NCI-H748 (cell line): ENCODE data around the gene POLN.

Experiments used
- DNase-seq: peaks from one replicate; lab custom pipeline; 2025; ENCODE audit not compliant: unreplicated experiment; lab: John Stamatoyannopoulos, UW

Gene POLN

DNA sequence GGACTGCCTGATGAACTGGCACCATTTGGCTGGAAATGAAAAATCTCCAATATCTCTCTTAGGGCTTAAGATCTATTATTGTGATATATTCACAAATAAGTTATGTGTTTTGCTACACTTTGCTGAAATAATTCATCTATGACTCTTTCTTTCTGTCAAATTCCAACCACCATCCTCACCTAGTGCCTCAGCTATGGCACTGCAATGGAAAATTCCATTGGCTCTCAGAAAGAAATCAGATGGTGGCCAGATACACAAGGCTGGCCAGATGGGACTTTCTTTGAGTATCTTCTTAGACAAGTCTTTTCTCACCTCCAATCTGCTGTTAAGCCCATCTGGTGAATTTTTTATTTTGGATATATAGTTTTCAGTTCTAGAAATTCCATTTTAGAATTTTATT lies 154.8 kb downstream of the POLN start:
- no peak for DNase-seq

DNA sequence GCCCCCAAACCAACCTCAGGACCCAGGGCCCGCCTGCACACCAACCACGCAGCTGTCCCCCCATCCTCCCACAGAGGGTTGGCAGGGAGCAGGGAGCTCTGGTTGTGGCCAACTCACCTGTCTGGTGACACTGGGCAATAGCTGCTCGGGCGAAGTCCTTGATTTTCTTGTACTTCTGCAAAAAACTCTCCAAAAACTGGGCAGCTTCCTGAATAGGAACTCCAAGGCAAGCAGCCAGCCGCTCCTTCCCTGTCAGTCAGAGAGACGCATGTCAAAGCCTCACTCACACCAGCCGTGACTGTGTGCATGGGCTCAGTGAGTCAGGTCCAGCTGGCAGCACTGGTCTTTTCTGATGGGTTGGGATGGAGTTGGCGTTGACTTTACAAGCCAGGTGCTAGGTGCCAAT lies 156.4 kb downstream of the POLN start:
- DNase-seq, result no peak

DNA sequence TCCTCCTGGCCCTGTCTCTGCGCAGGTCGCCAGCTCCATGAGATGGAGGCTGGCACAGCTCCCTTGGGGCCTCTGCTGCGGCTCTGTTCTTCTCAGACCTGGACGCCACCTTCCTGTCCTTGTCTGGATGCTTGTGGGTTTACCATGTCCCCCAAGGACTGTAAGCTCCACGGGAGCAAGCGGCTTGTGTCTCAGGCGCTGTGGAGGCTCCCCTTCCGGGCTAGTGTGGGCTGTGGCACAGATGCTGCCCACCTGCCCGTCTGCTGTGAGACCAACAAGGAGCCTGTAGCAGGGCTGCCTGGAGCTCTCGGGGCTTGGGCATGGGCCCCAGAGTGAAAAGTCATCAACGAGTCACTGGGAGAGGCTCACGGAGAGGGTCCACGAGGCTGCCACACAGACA lies 157.6 kb downstream of the POLN start:
- no peak for DNase-seq

DNA sequence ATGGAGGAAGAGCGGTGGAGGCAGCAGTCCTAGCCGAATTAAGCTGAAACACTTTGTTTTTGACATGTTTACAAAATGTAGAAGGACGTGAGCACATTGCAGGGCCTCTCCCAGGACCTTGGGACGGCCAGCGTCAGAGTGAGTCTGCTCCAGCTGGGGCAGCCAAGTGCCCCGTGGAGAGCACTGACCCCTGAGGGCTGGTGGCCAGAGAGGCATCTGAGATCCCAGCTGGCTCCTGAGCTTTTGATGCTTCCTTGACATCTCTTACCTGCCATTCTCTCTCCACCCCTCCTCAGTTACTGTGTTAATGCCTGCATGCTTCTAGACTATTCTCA lies 158.1 kb downstream of the POLN start:
- no peak for DNase-seq

DNA sequence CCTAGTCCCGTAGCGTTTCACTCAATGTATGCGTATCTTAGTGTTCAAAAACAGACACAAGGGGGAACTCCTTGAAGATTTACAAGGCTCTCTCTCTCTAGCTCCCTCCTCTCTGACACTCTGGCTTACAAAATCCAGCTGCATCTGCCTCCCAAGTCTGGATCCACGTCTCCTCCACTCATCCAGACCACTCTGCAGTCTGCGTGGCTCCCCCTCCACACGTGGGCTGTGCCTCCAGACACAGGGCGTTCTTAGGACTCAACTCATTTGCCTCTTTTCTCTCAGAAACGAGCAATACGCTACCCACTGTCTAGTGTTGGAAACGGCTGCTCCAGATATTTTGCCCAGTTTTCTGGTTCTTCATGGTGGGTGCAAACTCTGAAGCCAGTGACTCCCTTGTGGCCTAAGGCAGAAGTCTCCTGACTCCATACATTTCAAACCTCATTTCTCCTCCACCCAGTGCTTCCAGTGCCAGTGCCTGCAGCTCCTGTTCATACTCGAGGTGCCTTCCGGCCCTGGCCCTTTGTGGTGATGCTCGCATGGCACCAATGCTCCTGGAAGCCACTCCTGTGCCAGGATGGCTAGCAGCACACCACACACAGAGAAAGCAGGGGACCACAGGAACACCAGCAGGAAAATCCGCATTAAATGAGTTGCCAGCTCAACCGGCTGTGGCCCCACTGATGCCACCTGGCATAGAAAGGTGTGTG lies 158.7 kb downstream of the POLN start:
- DNase-seq, result no peak

DNA sequence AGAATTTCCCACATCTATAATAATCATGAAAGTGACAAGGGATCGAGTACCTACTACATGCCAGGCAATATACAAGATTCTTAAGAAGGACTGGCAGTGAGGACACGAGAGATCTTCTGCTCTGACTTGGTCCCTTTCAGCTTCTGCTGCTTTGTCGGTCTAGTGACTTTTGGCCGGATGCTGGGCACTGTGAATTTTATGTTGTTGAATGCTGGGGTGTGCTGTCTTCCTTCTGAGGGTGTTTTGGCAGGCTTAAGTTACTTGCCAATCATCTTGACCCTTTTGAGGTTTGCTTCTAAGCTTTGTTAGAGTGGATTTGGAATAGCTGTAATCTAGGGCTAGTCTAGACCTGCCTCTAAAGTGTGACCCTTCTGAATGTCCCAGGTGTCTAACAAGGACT lies 159.3 kb downstream of the POLN start:
- DNase-seq, result no peak

DNA sequence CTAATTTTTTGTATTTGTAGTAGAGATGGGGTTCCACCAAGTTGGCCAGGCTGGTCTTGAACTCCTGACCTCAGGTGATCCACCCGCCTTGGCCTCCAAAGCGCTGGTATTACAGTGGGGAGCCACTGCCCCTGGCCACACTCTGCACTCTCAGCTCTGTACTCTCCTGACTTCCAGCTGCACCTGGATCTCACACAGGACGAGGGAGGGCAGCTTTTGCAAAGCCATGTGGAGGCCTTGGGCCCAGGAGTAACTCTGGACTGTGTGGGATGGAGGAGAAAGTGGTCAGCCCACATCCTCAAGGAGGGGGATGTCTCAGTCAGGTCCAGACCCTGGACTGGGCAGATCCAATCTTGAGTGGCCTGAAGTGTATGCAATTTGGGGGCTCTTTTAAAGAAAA lies 159.8 kb downstream of the POLN start:
- DNase-seq, result no peak

DNA sequence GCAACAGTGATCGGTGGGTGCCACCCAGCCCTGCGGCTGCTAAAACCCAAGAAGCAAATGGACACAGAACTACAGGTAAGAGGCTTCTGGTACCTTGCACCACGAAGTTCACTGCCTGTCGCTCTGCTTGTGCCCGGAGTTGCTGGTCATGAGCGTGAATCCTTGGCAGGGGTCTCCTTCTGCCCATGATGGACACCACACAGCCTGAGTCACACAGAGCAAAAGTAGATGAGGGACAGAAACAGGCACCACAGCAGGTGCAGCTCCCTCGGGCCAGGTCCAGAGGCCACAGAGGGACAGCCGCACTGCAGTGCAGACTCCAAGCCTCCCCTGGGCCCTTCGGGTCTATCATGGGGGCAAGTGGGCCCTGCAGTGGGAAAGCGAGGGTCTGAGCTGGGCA lies 160.4 kb downstream of the POLN start:
- DNase-seq, result no peak

DNA sequence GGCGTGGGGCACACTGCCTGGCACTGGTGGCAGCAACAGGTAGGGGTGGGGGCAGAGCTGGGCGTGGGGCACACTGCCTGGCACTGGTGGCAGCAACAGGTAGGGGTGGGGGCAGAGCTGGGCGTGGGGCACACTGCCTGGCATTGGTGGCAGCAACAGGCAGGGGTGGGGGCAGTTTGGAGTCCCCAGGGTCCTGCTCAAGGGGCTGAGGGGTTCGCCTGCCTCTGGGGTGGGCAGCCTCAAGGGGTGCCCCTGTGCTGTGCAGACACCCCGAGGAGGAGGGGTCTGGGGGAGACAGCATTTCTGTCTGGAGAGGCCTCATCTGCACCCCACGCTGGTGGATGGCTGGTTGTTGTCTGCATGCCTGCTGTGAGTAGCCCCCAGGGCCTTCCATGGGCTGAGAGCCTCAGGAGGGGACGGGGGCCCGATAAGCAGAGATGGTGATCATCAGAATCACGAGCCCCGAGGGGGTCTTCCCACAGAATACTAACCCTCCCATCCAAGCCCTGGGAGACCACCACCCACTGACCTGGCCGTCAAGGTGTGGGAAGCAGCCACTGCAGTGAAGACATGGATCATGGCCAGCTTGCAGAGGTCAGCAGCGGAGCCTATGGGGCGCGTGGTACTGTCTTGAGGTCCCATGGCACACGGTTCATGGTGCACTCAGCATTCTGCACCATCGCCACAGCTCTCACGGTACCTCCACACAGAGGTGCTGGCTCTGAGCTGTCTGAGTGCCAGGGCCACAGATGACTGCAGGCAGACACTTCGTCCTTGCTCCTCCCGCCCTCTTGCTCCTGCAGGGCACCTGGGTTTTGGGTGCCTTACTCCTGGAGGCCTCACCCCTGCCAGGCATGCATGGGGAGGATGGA lies 161.3 kb downstream of the POLN start:
- DNase-seq, result no peak

DNA sequence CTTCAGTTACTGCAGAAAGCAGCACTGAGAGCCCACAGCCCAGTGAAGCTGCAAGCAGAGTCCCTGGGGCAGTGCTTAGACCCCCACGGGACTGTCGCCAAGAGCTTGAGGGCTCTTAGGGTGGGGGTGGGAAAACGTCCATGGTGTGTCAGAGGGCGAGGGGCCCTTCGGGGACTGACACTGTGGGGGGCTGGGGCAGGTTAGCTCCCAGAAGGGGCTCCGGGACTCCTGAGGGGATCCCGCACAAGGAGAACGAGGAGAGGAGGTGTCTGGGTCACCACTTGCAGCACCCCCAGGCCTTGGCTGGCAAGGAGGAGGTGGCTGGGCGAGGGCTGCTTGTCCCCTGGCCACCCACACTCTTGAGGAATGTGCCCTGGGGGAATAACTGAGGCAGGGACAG lies 162.0 kb downstream of the POLN start:
- DNase-seq, result no peak

DNA sequence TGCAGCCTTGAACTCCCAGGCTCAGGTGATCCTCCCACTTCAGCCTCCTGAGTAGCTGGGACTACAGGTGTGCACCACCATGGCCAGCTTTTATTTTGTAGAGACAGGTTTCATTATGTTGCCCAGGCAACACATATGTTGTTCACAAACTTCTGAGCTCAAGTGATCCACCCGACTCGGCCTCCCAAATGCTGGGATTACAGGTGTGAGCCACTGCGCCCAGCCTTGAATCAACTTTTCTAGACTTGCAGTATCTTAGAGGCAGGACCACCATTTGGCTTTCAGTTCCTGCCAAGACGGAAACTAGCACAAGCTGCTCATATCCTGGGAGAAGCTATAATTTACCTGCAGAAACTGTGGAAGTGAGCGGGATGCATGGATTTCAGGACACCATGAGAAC lies 162.9 kb downstream of the POLN start:
- no peak for DNase-seq

DNA sequence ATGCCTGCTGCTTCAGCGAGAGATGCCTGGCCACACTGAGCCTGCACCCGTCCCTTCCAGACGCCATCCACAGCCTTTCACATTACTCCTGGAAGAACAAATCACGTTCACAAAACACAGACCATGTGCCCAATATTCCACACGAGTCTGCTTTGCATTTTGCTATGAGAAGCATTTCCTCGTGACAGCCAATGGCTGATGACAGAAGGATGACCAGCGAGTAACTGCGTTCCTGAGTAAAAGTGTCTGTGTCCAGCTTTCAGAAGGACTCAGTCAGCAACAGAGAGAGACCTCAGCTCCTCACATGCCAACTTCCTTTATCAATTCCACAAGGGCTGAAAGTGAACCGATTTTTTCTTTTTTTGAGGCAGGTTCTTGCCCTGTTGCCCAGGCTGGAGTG lies 163.3 kb downstream of the POLN start:
- no peak for DNase-seq

DNA sequence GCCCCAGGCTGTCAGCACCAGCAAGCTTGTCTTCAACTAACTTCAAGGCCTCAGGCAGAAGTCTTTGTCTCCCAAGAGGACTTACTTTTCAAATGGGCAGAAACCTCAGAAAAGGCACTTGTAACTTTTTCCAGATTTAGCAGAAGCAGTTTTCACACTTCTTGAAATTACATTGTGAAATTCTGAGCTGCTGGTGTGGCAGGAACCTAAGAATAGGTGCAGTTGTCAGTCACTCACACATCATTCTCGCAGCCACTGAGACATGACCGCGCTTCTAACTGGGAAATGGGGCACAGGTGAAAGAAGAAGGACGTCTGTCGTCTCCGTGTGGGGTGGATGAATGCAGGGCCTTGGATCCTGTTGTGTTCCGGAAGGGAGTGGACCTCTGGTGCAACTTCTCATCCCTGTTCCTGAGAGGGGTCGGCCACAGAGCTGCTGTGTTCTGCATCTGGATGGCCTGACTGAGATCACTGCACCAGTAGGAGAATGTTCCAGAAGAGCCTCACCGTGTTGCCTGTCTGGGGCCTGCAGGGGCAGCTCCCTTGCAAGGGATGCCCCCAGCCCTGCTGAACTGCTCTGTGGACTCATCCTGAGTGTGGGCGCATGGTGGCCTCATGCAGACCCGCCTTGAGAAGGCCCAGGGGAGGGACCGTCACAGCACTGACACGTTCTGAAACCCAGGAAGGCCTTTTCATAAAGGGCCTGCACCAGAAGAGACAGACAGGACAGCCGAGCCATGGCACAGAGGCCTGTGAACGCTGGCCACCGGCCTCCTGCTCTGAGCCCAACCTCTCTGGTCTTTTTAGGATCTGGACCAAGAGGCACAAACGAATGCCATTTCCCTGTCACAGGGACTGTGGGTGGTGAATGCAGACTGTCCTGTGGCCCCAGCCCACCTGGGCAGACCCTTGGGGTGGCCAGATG lies 164.1 kb downstream of the POLN start:
- no peak for DNase-seq

DNA sequence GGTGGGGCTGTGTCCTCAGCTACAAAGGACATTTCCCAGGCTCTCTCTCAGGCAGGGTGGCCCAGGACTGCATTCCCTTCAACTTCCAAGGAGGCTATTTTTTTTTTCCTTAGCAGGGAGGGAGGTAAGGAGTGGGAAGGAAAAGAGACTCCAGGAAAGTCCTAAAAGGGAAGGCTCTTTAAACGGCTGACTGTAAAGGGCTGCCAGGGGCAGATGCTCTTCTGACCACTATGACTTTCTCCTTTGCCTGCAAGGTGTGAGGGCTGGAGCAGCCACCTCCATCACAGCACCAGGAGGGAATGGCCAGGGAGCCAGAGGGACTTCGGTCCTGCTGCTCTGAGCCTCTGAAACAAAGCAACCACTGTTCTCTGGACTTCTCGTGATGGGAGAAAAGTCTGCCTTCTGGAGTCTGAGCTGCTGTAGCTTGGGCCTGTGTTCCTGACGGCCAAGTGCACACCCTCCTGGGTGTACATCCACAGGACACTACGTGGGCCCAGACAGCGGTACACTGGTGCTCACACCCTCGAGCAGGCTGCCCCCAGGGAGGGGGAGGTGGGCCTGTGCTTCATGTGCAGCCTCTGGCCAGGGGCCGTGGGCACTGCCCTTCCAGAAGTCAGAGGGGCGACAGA lies 164.9 kb downstream of the POLN start:
- no peak for DNase-seq

DNA sequence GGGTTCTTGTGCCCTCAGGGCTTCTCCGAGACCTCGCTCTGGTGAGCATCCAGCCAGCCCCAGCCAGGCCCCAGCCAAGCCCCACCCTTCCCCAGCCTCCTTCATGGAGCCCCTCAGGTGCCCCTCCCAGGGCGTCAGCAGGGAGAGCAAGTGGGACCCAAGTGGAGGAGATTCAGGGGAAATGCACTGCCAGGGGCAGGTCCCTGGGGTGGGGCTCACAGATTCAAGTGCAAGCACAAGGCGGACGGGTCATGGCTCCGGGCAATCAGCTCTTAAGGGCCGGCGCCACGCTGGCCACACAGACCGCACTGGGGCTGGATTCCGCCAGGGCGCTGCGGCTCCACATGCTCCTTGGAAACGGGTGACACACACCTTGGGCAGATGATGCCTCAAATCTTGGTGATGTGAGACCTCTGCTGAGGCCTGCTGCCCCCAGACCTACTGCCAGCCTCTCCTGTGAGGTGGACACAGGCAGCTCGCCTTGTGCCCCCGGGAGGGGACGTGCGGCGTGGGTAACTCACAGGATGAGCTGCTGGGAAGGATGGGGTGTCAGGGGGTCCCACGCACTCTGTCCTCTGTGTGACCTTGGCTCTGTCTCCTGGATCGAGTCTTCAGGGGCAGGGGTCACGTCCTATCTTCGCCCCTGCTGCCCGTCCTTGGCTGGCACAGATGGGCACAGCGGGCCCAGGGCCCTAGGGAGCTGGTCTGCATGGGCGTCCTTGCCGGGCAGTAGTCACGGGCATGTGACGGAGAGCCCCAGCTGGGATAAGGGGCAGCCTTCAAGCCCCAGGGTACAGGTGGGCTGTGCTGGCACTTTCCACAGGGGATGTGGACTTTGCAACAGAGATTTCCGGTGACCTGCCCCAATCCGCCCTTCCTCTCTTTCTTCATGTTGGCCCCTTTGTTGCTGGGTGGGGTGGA lies 165.7 kb downstream of the POLN start:
- DNase-seq, result no peak

DNA sequence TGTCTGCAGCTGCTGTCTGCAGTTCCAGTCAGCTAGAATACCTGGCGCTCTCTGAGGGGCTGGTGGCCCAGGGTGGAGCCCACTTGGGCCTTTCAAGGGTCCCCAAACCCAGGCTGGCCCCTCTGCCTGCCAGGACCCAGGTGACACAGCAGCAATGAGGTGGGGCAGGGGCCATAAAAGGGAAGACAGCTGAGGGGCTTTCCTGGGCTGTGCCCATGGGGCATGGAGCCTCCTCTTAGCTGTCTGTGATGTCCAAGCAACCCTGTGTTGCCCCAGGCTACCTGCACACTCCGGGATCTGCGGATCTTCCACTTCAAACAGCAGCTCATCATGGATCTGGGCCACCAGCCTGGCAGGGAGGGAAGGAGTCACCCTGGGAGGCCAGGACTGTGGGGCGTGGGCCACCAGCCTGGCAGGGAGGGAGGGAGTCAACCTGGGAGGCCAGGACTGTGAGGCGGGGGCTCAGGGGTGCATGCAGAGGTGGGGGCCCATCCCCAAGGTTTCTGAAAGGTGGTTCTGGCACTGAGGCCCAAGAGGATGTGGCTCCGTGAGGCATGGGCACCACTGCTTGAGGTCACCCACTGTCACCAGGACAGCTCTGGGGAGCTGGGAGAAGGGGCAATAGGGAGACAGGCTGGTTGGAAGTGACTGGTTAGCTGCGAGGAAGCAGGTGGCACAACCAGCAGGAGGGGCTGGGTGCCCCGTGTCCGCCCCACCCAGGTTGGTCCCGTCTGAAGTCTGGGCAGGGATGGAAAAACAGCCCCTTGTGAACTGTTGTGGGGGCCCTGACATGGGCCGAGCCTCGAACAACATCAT lies 166.5 kb downstream of the POLN start:
- no peak for DNase-seq

DNA sequence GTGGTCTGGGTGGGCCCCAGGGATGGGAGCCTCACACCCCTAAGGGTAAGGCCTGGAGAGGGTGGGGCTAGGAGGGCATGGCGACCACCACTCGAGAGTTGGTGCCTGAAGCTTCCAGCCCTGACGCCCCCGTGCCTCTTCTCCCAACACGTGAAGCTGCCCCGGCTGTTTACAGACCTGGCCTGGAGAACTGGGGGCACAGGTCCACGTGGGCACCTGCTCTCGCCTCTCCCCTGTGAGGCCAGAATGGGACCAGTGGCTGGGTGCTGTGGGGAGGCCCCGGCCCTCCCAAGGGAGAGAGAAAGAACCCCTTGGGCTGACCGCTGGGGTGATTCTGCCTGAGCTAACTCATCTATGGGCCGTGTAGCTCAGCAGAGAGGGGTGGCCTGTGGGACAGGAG lies 167.3 kb downstream of the POLN start:
- no peak for DNase-seq

DNA sequence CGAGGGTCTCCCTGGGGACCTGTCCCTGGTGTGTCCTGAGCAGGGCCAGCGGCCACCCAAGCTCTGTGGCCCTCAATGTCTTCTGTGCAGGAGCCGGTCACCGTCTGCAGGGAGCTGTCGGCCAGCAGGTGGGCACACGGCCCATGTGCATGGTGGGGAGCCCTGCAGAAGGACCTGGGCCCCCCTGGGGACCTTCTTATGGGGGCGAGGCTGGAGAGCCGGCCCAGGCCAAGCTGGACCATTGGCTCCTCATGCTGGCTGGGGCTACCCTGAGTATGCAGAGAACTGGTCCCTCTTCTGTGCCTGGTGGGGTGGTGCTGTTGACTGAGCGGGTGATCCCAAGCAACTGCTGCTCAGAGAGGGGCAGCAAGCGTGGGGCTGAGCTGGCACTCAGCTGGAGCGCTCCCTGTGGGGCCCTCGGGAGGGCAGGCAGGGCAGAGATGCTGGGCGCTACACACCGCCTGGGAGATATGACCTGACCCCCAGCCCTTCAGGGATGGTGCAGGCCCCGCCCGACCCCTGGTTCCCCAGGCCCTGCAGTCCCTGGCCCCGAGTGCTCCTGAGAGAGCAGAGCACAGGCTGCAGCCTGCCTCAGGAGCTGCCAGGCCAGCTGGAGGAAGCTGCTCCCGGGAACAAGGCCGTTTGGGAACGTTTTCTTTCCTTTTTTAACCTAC lies 168.0 kb downstream of the POLN start:
- no peak for DNase-seq
